Subcutaneous adipose tissue (tissue), 4 donors: Measurements from ENCODE around the gene TIGD7. TPM values are rescaled to one million over a fixed set of nuclear protein-coding genes. Genes with fewer than 3 reads are reported as not detected.

Source experiments
- total RNA-seq, 4 donors: library from RNA; depleted of rRNA; stranded (reverse); fragments of >200 nt; gene quantifications; one replicate each; pipeline ENCODE4 v1.1.0, GENCODE V29; 2016
- TF ChIP-seq, protein P1 (sequence below): fragments of 450-650 bp; IDR thresholded peaks from one replicate; pipeline ENCODE4 v1.5.1; 2016; ENCODE audit warnings: low read depth, mild to moderate bottlenecking, control low read depth, antibody characterized with exemption, moderate library complexity

TIGD7 gene, protein sequence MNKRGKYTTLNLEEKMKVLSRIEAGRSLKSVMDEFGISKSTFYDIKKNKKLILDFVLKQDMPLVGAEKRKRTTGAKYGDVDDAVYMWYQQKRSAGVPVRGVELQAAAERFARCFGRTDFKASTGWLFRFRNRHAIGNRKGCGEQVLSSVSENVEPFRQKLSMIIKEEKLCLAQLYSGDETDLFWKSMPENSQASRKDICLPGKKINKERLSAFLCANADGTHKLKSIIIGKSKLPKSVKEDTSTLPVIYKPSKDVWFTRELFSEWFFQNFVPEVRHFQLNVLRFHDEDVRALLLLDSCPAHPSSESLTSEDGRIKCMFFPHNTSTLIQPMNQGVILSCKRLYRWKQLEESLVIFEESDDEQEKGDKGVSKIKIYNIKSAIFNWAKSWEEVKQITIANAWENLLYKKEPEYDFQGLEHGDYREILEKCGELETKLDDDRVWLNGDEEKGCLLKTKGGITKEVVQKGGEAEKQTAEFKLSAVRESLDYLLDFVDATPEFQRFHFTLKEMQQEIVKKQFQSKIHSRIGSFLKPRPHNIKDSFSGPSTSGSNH
- total RNA-seq: 1 to 10 TPM; 3.6 to 7.3 (median 5.2) TPM

DNA sequence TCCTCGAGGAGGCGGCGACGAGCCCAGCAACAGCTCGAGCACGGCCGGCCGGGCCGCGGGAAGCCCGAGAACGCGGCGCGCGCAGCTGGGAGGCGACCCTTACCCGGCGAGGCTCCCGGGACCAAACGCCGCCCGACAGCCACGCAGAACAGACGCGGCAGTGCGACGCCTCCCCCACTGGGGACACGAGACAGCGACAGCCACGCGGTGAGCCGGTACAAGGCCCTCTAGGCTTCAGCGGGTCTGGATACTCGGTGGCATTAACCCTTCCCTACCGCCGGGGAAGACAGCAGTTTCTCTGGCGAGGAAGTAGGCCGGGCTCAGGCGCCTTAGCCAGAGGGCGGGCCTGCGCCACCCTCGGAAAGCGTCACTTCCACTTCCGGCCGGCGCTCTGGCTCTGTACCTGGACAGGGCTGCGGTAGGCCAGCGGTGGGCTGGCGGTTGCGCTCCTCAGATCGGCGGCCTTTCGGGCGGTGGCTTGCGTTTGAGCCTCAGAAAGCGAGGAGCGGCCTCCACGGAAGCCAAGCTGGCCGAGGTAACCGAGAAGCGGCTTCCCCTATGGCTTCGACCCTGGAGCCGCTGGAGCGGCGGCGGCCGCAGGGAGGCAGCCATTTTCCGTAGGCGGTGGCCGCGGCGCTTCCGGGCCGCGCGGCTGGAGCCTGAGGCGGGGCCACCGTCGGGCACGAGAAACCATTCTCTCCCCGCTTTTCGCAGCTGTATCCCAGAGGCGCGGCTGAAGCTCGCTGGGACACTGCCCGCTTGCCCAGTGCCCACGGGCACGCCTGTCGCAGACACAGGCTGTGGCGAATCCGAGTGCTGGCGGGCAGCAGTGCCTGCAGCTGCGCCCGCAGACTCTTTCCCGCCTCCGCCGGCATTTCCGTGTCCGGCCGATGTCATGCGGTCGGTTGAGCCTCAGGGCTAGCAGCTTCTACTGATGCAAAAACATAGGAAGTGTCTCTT is at the start of gene TIGD7, which contains the start of gene ZNF75A:
TIGD7 (minus strand) TSS at position 322 of the 960 bp plus-strand sequence. CDS start 4,816 bp downstream, outside the sequence.
ZNF75A (plus strand) TSS at position 389 of the 960 bp plus-strand sequence. CDS start 2,932 bp downstream, outside the sequence.
- TF ChIP-seq, protein P1, sequence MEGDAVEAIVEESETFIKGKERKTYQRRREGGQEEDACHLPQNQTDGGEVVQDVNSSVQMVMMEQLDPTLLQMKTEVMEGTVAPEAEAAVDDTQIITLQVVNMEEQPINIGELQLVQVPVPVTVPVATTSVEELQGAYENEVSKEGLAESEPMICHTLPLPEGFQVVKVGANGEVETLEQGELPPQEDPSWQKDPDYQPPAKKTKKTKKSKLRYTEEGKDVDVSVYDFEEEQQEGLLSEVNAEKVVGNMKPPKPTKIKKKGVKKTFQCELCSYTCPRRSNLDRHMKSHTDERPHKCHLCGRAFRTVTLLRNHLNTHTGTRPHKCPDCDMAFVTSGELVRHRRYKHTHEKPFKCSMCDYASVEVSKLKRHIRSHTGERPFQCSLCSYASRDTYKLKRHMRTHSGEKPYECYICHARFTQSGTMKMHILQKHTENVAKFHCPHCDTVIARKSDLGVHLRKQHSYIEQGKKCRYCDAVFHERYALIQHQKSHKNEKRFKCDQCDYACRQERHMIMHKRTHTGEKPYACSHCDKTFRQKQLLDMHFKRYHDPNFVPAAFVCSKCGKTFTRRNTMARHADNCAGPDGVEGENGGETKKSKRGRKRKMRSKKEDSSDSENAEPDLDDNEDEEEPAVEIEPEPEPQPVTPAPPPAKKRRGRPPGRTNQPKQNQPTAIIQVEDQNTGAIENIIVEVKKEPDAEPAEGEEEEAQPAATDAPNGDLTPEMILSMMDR: no peak

DNA sequence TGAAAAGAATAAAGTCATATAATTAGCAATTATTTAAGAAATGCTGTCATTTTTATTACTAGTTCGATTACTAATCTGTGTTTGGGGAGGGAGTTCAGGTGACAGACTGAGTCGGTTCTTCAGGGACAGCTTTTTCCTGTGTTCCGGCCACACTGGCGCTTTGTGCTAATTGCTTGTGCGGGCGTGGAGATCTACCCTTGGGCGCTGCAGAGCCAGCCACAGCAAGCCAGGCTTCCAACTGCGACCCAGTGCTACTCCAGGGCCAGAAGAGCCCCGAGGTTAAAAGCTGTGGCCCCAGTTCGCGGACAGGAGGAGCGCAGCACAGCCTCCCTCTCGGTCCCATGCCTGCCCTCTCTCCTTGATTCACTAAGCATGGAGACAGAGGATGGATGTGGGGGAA is 43.9 kb upstream of the TIGD7 start:
- TF ChIP-seq, protein P1: no peak

DNA sequence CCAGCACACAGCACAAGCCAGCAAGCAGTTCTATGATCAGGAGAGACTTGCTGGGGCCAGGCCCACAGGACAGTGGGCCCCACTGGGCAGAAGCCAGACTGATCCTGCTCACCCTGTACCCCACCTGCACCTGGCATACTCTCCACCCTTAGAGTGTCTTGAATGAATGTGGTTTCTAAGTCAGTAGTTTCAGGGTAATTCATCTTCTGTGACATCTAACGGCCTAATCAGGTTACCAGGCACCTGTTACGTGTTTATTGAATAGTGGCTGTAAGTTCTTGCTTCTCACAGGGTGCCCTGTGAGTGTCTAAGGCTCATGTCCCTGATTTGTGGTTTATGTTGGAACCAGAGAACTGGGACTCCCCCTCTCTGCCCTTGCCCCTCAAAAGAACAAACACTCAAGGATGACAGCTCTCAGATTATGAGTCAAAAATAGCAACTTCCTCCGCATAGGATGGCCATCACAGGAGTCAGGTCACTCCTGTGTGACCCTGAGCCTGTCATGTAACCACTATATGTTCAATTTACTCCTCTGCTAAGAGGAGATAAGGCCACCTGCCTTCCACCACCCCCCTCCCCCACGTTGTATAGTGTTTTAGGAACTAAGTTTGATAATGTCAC is 43.4 kb upstream of the TIGD7 start:
- TF ChIP-seq, protein P1: no peak

DNA sequence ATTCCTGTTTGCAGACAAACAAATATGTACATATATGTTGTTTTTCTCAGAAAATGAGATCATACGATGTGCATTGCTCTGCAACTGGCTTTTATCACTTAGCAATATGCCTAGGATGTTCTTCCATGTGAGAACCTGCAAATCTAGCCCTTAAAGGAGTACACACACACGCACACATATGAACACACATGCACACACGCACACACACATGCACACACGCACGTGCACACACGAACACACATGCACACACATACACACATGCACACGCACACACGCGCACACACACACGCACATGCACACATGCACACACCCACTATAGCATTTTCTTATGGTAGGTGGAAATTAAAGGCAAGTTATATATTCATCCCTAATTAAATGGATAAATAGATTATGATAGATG is 42.4 kb upstream of the TIGD7 start:
- TF ChIP-seq, protein P1: no peak

DNA sequence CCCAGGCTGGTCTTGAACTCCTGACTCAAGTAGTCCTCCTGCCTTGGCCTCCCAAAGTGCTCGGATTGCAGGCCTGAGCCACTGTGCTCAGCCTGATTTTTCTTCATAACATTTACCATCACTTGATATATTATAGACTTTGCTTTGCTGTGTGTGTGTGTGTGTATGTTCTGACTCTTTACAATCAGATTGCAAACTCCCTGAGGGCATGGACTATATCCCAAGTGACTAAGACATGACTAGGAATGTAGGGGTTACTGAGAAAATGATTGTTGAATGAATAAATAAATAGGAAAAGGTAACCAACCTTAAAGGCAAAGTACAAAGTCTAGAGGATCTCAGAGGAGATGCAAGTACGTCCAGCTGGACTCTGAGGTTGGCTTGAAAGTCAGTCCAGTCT is 40.8 kb upstream of the TIGD7 start:
- TF ChIP-seq, protein P1: no peak

DNA sequence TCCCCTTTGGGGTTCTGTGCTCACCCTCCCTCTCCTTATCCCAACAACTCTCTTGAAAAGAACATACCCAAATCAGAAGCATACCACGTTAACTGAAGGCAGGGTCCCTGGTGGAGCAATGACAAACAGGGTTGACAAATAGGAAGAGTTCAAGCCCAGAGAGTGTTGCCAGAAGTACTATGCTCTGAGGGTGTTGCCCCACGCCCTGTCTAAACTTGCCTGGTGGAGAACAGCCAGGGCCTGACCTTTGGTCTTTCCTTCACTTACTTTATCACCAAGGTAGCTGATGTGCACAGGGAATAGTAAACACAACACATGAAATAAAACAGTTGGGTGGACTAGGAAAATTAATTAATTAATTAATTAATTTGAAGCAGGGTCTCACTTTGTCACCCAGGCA is 23.4 kb upstream of the TIGD7 start:
- TF ChIP-seq, protein P1: no peak
